Mammary epithelial cell (primary cell): ENCODE measurements around the gene LRCH1.

Experiments
- EZH2 ChIP-seq: IDR thresholded peaks from 2 replicates; pipeline ENCODE4 v1.6.1; 2012; ENCODE audit warnings: low read length, inconsistent platforms, borderline replicate concordance
- TF ChIP-seq, protein P1 (sequence below), 2 donors: IDR thresholded peaks in 1 of 2; conservative IDR thresholded peaks in 1 of 2; 2 replicates each; pipeline ENCODE4 v1.5.1; 2011 to 2012; ENCODE audit warnings: inconsistent platforms in 2 of 2, low read length in 2 of 2, mild to moderate bottlenecking in 2 of 2, control low read depth in 1 of 2, low read depth in 1 of 2; ENCODE audit not compliant: insufficient read depth in 1 of 2; ENCODE audit errors: extremely low read depth in 1 of 2

- TF ChIP-seq, protein P1, sequence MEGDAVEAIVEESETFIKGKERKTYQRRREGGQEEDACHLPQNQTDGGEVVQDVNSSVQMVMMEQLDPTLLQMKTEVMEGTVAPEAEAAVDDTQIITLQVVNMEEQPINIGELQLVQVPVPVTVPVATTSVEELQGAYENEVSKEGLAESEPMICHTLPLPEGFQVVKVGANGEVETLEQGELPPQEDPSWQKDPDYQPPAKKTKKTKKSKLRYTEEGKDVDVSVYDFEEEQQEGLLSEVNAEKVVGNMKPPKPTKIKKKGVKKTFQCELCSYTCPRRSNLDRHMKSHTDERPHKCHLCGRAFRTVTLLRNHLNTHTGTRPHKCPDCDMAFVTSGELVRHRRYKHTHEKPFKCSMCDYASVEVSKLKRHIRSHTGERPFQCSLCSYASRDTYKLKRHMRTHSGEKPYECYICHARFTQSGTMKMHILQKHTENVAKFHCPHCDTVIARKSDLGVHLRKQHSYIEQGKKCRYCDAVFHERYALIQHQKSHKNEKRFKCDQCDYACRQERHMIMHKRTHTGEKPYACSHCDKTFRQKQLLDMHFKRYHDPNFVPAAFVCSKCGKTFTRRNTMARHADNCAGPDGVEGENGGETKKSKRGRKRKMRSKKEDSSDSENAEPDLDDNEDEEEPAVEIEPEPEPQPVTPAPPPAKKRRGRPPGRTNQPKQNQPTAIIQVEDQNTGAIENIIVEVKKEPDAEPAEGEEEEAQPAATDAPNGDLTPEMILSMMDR (conservative IDR thresholded peaks at IDR 0.05 in 1 of 2, IDR thresholded peaks at IDR 0.05 in 1 of 2; ENCODE audit: extremely low read depth in 1 of 2, insufficient read depth in 1 of 2, low read depth in 1 of 2, low read length in 2 of 2) = no peak
- TF ChIP-seq EZH2 = no peak
Measured at GRCh38 chr13:46521486-46521885, 31.5 kb upstream of the LRCH1 start.
